IPS-NIHi11 (cell line): ENCODE measurements around the gene PDE4D.
A peak's percentile ranks its signal among the peaks of the same experiment; 100 is the strongest.
"Not testable (repeated sequence)": the region's sequence is repeated elsewhere in the genome, so short reads cannot be mapped to it uniquely, and the experiment has no call there.

ENCODE experiments used
- DNase-seq: peaks from one replicate; pipeline ENCODE4 v3.0.0; 2012; ENCODE audit warnings: mixed read lengths, low spot score

PDE4D gene

DNA sequence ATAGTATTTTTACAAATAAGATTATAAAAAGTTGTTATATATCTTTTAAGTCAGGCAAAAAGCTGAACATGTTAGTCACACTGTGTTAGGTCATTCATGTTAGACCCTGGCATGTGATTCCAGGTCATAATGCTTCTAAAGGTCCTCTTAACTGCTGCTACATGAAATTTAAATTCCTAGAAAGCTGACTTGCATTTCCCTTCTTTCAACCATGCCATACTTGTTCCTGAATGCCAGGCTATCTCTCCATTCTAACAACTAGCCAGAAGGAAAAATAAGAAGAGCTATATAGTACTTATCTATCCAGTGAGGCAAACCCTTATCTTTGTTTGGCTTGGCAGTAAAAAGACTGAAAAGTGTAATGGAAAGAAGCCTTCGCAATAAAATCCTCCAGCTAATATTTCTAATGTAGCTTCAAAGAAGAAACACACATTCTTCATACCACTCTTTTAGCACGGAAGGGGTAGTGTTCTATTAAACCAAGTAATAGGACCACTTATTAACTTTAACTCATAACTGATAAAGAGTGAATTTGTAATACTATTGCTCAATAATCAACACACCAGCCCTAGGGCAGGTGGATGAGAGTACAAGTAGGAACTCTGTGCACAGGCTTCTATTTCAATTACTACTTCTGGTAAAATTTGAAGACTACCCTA, 310.2 kb downstream of the PDE4D start:
- DNase-seq: no peak

DNA sequence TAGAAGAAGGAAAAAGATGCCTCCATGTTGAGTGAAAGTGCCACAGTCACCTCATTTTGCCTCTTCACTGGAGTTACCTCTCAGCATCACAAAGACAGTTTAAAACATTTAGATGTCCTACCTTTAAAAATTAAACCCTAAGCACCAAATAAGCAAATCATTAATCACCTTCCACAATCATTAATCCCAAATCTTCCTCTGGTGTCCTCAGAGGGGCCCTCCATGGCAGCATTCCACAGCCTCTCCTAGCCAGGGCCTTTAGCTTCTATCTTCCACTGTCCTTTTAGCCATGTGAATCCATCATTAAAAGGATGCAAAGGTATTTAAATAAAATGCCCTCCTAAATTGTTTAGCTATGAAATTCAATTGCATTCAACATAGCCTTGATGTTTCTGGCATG, 310.8 kb downstream of the PDE4D start:
- no peak for DNase-seq

DNA sequence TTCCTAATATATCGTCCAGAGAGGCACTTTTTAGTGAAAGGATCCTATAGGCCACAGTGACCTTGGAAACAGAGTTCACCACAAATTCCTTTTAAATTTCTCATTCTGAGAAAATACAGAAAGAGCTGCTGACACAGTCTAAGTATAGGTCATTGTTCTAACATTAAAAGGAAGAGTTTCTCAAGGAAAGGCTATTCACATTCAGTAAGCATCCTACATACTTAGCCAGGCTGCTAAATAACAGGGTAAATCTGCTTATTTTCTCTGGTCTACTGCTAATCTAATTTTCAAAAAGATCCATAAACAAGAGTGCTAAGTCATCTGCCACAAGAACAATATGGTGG, 313.7 kb downstream of the PDE4D start:
- no peak for DNase-seq

DNA sequence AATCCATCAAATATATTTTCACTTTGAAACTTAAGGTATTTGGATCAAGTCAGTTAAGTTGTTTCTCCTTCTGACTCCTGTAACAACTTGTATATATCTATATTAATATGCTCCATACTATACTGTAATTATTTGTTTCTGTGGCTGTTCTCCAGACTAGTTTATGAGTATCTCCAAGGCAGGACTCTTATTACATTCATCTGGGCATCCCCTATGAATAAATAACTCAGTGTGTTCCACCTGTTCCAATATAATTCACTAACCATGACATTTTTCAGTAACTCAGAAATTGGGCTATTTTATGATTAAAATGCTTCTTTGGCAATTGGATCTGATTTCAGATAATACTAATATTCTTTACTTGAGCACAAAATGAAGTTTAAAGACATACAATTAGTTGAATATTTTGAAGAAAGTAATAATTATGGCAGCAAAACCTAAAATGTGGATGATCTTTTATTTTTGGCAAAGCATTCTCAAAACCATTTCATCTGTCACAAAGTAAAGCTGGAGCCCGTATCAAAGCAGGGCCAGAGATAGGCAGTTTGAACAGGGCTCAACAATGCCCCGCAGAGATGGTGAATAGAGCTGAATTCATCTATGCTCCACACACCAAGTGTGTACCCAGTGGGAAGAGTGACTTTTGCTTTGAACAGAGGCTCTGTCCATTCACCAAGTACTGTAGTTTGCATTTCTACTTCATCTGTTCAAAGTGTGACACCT, 314.3 kb downstream of the PDE4D start:
- DNase-seq: no peak

DNA sequence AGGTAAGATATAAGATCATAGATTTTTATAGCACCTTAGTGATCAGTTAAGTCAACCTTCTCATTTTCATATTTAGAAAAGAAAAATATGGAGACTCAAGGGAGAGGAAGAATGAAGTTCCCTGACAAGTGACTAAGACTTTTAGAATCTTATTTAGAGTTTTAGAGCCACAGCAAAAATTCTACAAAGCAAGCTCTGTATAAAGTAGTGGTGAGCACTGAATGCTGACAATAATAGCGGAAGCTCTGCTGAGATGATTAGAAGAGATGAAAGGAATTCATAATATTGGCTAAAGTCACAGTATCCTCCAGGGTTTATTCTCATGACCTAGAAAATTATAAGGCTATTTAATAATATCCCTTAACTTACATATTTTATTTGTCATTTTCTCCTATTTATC, 316.0 kb downstream of the PDE4D start:
- DNase-seq: no peak

DNA sequence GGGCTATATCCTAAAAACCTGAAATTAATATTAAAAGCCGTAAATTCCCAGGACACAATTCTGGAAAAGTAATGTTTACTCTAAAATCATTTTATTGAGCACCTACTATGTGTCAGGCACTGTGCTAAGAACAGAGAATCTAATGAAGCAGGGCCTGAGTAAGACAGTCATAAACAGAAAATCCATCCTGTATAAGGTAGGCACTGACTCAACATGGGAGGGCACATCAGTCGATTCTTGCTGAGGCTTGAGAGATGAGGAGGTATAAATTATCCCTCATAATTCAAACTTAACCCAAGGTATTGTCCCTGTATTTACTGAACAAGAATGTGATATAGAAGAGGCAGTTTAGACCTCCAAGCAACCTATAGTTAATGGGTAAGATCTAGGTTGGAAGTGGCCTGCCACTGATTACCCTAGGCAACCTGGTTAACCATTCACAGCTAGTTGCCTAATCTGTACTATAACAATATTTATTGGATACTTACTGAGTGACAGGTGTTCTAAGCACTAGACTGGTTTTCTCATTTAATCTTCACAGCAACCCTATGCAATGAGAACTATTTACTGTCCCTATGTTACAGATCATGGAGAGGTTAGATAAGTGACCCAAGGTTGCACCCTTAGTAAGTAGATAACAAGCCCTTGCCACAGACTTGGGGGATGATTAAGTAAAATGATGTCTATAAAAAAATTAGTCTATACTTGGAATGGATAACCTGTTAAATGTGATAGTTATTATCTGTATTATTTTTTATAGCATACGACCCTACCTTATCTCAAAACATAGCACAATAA, 317.7 kb downstream of the PDE4D start:
- DNase-seq: no peak

DNA sequence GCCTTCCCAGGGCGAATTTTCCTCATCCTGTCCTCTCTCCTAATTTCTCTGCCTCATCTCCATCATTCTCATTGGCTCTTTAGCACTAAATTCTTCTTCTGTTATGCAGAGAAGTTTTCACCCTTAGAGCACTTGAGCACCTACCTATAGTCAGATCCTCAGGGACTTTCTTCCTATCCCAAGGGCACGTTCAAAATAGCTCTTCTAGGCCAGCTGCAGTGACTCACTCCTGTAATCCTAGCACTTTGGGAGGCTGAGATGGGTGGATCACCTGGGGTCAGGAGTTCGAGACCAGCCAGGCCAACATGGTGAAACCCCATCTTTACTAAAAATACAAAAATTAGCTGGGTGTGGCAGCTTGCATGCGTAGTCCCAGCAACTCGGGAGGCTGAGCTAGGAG, 320.0 kb downstream of the PDE4D start:
- not testable (repeated sequence) for DNase-seq

DNA sequence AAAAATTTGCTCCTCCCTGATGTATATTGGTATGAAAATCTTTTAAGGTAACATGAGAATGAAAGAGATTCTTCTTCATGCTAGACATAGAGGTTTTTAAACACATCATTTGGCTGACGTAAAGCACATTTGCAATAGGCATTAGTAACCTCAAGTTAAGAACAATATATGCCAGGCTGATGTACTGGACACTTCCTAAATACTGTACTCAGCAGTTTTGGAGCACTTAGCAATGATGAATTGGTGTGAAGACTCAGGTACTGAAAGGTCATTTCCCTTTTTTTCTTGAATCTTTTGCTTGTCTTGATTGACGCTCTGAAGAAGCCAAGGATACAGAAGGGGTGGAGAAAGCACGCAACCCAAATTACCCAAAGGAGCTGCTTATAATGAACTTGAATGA, 322.5 kb downstream of the PDE4D start:
- DNase-seq: no peak

DNA sequence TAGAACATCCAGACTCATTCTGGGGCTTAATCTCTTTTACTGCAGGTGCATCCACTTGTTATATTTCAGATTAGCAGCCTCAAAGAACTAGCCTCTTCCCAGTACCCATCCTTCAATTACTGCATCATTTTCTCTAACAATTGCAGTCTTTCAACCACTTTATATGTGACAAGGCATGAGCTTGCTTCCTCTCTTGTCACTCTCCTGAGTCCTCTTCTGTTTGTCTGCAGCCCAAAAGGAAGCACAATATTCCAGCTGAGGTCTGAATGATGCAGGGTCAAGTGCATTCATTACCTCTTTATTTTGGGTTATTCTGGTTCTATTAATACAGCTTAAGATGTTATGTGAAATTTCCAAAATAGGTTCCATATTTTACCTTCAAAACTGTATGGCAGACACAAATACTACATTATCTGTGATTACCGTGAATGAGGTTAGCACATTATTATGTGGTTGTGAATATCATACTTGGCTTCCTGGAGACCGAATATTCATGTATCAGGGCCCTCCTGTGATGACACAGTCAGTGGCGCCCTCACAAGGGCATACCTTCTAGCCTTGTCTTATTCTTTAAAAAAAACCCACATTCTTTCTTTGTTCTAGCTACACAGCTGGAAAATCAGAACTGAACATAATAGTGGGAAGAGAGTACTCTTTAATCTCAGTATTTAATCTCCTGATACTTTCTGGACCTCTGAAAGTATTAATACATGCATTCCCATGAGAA, 323.8 kb downstream of the PDE4D start:
- no peak for DNase-seq

DNA sequence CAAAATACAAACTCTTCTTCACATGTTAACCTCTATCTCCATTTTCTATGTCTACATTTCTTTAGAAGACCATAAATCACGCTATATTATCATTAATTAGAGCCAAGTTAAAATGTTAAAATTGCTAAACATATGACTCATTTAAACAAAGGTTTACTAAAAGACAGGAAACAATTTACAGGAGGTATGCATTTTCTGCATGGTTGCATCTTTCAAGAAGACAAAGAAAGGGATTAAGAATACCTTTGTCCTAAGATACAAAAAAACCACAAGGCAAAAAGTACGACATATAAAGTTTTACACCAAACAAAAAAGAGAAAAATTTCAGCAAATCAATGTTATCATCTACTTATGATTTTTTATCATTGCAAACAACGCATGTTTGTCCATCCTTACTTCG, 324.4 kb downstream of the PDE4D start:
- DNase-seq: no peak

DNA sequence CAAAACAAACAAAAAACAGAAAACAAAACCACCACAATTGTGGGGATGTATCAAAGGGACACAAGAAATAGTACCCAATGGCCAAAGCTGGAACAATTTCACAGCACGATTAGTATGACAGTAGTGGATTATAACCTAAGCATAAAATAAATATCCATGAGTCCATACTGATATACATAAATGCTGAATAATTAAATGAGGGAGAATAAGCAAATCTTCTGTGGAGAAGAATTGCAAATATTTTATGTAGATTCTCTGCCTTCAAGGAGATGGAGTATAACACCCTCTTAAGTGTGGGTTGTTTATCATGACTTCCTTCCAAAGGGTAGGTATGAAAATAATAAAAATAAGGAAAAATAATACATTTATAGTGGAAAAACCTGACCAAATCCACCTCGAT, 325.4 kb downstream of the PDE4D start:
- DNase-seq: no peak

DNA sequence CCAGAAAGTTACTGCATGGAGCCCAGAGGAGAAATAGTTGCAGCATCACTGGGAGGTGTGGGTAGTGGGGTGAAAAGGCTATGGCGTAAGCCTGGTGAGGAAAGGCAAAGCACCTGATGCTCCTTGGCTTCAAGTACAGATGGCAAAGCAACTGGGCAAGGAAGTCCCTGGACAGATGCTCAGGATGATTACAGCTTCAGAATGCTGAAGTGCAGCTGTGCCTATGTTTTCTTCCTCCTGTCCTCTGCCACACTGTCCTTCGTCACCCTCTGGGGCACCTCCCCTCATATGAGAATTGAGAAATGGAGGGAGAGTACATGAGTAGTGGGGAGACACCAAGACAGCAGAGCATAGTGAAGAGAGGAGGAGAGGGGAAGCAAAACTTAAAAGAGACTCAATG, 328.0 kb downstream of the PDE4D start:
- DNase-seq: no peak

DNA sequence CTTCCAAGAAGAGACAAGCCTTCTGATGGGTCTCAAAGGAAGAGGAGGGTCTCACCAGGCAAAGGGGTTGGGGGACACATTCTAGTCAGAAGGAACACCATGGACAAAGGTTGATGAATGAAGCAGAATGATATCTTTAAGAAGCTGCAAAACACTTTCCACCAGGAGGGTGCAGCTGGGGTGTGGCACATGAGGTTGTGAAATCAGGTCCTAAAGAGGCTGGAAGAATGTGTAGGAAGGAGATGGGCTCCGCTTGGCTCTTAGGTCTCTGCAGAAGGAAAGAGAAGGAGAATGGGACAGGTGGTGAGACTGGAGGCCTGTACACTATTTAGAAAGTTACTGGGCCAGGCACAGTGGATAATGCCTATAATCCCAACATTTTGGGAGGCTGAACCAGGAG, 328.6 kb downstream of the PDE4D start:
- DNase-seq: no peak

DNA sequence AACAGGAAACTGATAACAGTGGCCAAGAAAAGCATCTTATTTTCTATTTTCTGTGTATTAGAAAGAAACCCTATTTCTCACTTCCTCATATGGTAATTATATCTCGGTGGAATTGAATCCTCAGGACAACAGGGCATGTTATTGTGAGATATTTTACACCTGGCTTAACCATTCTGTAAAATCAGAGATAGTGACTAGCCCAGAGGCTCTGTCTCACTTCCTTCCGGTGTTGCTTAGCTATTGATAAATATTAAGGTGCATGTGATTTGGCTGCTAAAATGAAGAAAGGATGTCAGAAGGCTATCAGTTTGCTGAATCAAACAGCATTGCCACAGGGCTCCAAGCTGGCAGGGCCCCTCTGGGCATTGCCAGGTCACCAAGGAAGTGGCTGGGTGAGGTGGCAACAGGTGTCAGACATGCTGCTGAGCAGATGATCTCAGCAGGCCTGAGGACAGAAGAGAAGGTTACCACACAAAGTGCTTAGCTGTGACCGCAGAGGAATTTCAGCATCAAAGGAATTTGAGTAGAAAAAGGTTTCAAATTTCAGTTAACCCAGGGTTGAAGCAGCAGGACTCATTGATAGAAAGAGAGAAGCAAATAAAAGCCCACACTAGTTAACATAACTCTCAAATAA, 330.7 kb downstream of the PDE4D start:
- peak; percentile 56 for DNase-seq

DNA sequence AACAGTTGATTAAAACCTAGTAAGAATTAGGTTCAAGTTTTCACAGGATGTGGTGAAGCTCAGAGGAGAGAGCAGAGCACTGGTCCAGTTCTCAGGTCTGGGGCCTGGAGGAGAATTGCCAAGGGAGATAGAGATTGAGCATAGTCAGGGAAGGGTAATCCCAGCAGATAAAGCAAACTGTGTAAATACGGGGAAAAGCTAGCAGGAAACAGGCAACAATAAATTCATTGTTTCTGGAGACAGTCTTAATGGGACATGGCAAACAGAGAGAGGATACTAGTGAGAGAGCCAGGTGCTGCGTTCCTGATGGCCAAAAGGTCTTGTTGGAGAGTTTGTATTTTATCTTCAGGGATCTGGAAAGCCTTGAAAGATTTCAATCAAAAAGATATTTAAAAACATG, 333.0 kb downstream of the PDE4D start:
- no peak for DNase-seq

DNA sequence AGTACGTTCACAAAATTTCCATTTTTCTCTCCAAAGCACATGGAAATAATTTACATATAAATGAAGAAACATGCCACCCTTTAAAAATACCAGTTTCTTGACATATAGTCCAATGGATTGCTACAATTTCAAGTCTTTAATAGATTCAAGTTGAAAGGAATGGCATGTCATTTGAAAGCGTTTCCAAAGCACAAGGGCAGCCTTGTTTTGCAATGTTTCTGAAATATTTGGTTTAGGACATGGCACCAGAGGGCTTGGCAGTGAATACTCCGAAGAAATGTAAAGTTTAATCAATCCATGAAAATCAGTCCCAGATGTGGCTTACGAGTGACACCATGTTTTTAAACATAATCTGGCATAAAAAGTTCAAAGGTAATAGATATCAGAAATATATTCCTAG, 333.7 kb downstream of the PDE4D start:
- DNase-seq: no peak

DNA sequence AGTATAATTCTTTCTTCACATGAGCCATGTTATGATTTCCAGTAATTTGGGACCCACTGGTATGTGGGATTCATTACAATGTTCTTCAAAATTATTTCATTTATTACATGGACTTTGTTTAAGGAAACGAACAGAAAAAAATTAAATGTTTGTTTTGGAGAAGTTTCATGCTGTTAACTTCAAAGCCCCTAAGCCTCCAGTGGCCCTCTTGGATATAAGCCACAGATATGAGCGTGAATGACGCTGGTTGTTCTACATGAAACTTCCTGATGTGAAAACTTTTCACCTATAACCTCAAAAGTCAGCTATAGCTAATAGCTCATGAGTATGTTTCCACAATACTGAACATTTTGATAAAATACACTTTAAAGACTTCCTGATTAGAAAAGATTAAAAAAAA, 334.2 kb downstream of the PDE4D start:
- no peak for DNase-seq

DNA sequence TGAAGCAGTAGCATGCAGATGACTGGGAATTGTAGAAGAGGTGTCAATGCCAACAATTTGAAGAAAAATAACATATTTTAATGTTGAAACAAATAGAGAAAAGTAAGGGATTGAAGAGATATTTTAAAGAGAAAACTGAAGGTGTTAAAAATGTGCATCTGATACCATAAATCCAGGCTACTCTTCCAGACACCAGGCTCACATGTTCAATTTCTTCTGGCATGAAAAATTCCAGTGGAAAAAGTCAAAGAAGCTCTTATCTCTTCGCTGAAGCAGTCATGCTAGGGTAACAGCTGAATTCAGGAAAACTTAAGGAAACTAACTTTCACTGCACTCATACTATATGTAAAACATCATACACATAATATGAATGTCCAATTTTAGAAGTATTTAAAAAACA, 335.0 kb downstream of the PDE4D start:
- DNase-seq: no peak

DNA sequence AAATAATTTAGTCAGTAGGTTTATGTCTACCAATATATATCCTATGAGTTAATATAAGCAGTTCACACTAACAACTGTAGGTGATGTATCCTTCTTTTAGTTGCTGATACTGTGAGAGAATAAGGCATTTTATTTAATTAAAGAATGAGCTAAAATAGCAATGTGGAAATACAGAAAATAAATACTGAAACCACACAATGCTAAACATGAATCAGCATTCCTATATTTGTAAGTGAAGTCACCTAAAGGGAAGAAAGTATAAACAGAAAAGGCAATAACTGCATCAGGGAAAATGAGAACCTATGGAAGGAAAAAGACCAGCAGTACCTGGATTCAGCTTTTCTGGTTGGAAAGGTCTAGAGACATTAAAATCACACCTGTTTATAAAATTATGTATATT, 336.0 kb downstream of the PDE4D start:
- no peak for DNase-seq

DNA sequence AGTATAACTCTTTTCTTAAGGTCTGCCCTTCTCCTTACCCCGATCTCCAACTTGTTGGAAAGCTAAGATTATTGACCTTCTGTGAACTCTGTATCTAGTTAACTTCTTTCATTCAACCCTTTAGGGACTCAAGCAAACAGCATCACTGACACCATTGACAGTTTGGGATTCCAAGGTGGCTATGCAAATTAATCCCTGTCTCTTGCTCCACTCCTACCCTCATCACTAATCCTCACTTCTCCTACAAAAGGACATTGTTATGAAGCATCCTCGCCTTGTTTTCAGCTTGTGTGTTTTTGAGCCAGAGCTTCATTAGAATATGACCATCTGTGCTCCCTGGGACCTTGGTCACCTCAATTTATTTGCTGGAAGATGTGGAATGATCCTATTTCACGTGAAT, 337.9 kb downstream of the PDE4D start:
- DNase-seq: no peak

DNA sequence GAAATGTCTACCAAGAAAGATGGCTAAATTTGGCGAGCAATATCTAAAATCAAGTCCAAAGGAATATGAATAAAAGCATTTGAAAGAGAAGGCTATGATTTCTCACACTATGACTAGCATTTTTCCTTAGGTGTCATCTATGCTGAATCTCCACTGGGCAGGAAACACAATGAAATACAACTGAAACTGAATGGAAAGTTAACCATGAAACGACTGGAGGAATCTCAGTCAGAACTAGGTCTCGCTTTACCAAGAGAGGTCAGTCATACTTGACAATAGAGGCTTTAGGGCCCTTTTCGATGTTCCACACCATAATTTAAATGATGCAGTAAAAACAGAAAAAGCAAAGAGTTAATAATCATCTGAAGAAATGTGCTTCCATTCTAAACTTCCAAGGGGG, 339.0 kb downstream of the PDE4D start:
- no peak for DNase-seq

DNA sequence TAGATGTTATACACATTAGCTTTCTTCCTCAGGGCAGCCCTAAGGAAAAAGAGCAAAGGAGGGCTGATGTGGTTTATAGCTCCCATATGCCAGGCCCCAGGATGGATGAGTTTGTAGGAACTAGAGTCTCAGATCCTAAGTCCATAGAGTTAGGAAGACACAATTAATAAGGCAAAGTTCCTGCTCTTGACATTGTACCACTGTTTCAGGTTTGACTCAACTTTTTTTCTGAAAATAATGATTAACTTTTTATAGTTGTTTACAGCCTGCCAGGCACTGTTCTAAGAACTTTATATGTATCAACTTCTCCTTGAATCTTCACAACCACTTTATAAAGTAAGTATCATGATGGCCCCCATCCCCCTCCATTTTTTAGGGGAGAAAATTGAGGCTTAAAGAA, 339.5 kb downstream of the PDE4D start:
- DNase-seq: no peak
